HAP-1 (cell line): Measurements from ENCODE around the gene GDF2.
A peak's percentile ranks its signal among the peaks of the same experiment; 100 is the strongest.

ENCODE experiments used
- DNase-seq, 2 experiments: peaks; one replicate each; pipeline ENCODE4 v3.0.0-alpha.2; 2016 to 2020; ENCODE audit warnings: low spot score in 2 of 2
- H3K27me3 ChIP-seq: fragments of 250-450 bp; sonication (Bioruptor Pico); 2 replicates; pipeline ENCODE4 v1.5.1; 2020; ENCODE audit warnings: low read depth, mild to moderate bottlenecking, moderate library complexity
- H3K36me3 ChIP-seq: fragments of 250-450 bp; sonication (Bioruptor Pico); replicated peaks from 2 replicates; pipeline ENCODE4 v1.5.1; 2020; ENCODE audit warnings: mild to moderate bottlenecking
- H3K4me1 ChIP-seq: fragments of 250-450 bp; sonication (Bioruptor Pico); 2 replicates; pipeline ENCODE4 v1.5.1; 2020; ENCODE audit warnings: mild to moderate bottlenecking
- H3K4me3 ChIP-seq: fragments of 250-450 bp; sonication (Bioruptor Pico); 2 replicates; pipeline ENCODE4 v1.5.1; 2020; ENCODE audit warnings: mild to moderate bottlenecking, moderate library complexity
- H3K9me3 ChIP-seq: fragments of 250-450 bp; sonication (Bioruptor Pico); 2 replicates; pipeline ENCODE4 v1.5.1; 2020; ENCODE audit warnings: mild to moderate bottlenecking, moderate library complexity
- in situ Hi-C: fragments of 300-500 bp; cut with MboI; formaldehyde crosslinking; loops from 3 replicates; pipeline ENCODE4 v1.14.3; 2020; ENCODE audit warnings: low sequenced_read_pairs, inconsistent platforms, mixed read lengths

The GDF2 gene

GRCh38 chr10:47310090-47310505, 12.2 kb upstream of the GDF2 start:
- DNase-seq: no peak
- no peaks in the 10 kb centered on the region for H3K9me3 ChIP-seq
- in situ Hi-C loops: no loop called here
- H3K36me3 ChIP-seq: no peaks in the 10 kb centered on the region
- no peaks in the 10 kb centered on the region for H3K27me3 ChIP-seq
- no peak overlapping the region for H3K4me3 ChIP-seq
- no peaks in the 10 kb centered on the region for H3K4me1 ChIP-seq

- Histone ChIP-seq H3K4me1 (no peaks in the 10 kb centered on the region), H3K27me3 (no peaks in the 10 kb centered on the region), H3K9me3 (no peaks in the 10 kb centered on the region), H3K36me3 (no peaks in the 10 kb centered on the region), H3K4me3 (no peak overlapping the region)
- in situ Hi-C loops: no loop called here
- no peak for DNase-seq
Measured at GRCh38 chr10:47311193-47311931, 10.9 kb upstream of the GDF2 start.

- in situ Hi-C loops: no loop called here
- H3K36me3 ChIP-seq: no peaks in the 10 kb centered on the region
Measured at GRCh38 chr10:47311932-47312662, 10.2 kb upstream of the GDF2 start.

GRCh38 chr10:47312663-47312995, 9.6 kb upstream of the GDF2 start:
- H3K36me3 ChIP-seq: no peaks in the 10 kb centered on the region
- no peaks in the 10 kb centered on the region for H3K4me1 ChIP-seq
- no peaks in the 10 kb centered on the region for H3K27me3 ChIP-seq
- no peaks in the 10 kb centered on the region for H3K9me3 ChIP-seq
- in situ Hi-C loops: no loop called here
- no peak for DNase-seq
- no peak overlapping the region for H3K4me3 ChIP-seq

More at GRCh38 chr10:47311932-47312662, 10.2 kb upstream of the GDF2 start:
- H3K27me3 ChIP-seq: no peaks in the 10 kb centered on the region
- H3K4me3 ChIP-seq: no peak overlapping the region
- DNase-seq: peak; percentile 36 to 84
- no peaks in the 10 kb centered on the region for H3K4me1 ChIP-seq
- H3K9me3 ChIP-seq: no peaks in the 10 kb centered on the region

- H3K27me3 ChIP-seq: no peaks in the 10 kb centered on the region
- H3K4me1 ChIP-seq: no peaks in the 10 kb centered on the region
- DNase-seq: no peak
- no peaks in the 10 kb centered on the region for H3K36me3 ChIP-seq
- in situ Hi-C loops: no loop called here
- H3K9me3 ChIP-seq: no peaks in the 10 kb centered on the region
- H3K4me3 ChIP-seq: no peak overlapping the region
Measured at GRCh38 chr10:47314416-47314970, 7.8 kb upstream of the GDF2 start.

- in situ Hi-C loops: no loop called here
- no peaks in the 10 kb centered on the region for H3K36me3 ChIP-seq
- no peaks in the 10 kb centered on the region for H3K27me3 ChIP-seq
- no peak for DNase-seq
- H3K9me3 ChIP-seq: no peaks in the 10 kb centered on the region
- H3K4me1 ChIP-seq: no peaks in the 10 kb centered on the region
- H3K4me3 ChIP-seq: no peak overlapping the region
Measured at GRCh38 chr10:47315421-47315820, 6.8 kb upstream of the GDF2 start.

- in situ Hi-C loops: no loop called here
- no peak for DNase-seq
- no peak overlapping the region for H3K4me3 ChIP-seq
- no peaks in the 10 kb centered on the region for H3K27me3 ChIP-seq
- no peaks in the 10 kb centered on the region for H3K9me3 ChIP-seq
- H3K4me1 ChIP-seq: no peaks in the 10 kb centered on the region
- no peaks in the 10 kb centered on the region for H3K36me3 ChIP-seq
Measured at GRCh38 chr10:47316131-47316530, 6.1 kb upstream of the GDF2 start.

- no peak for DNase-seq
- Histone ChIP-seq H3K4me3 (no peak overlapping the region), H3K9me3 (no peaks in the 10 kb centered on the region), H3K27me3 (no peaks in the 10 kb centered on the region), H3K4me1 (no peaks in the 10 kb centered on the region), H3K36me3 (no peaks in the 10 kb centered on the region)
- in situ Hi-C loops: no loop called here
Measured at GRCh38 chr10:47317251-47317650, 5.0 kb upstream of the GDF2 start.

- H3K27me3 ChIP-seq: no peaks in the 10 kb centered on the region
- DNase-seq: peak in 1 of 2 experiments; percentile 16
- in situ Hi-C loops: no loop called here
- H3K4me1 ChIP-seq: no peaks in the 10 kb centered on the region
- H3K36me3 ChIP-seq: no peaks in the 10 kb centered on the region
- H3K9me3 ChIP-seq: no peaks in the 10 kb centered on the region
- no peak overlapping the region for H3K4me3 ChIP-seq
Measured at GRCh38 chr10:47318706-47319105, 3.5 kb upstream of the GDF2 start.

- no peak for DNase-seq
- H3K4me1 ChIP-seq: no peaks in the 10 kb centered on the region
- in situ Hi-C loops: no loop called here
Measured at GRCh38 chr10:47319784-47320183, 2.5 kb upstream of the GDF2 start.

GRCh38 chr10:47320812-47321211, 1.4 kb upstream of the GDF2 start:
- in situ Hi-C loops: no loop called here
- H3K36me3 ChIP-seq: no peaks in the 10 kb centered on the region
- no peak for DNase-seq

More at GRCh38 chr10:47319784-47320183, 2.5 kb upstream of the GDF2 start:
- Histone ChIP-seq H3K27me3 (no peaks in the 10 kb centered on the region), H3K36me3 (no peaks in the 10 kb centered on the region), H3K4me3 (no peak overlapping the region), H3K9me3 (no peaks in the 10 kb centered on the region)

GRCh38 chr10:47321521-47322195, 596 bp upstream of the GDF2 start:
- H3K36me3 ChIP-seq: no peaks in the 10 kb centered on the region
- no peaks in the 10 kb centered on the region for H3K4me1 ChIP-seq
- H3K9me3 ChIP-seq: no peaks in the 10 kb centered on the region
- H3K27me3 ChIP-seq: no peaks in the 10 kb centered on the region
- no peak for DNase-seq
- in situ Hi-C loops: no loop called here
- no peak overlapping the region for H3K4me3 ChIP-seq

More at GRCh38 chr10:47320812-47321211, 1.4 kb upstream of the GDF2 start:
- Histone ChIP-seq H3K4me3 (no peak overlapping the region), H3K4me1 (no peaks in the 10 kb centered on the region), H3K27me3 (no peaks in the 10 kb centered on the region), H3K9me3 (no peaks in the 10 kb centered on the region)

- no peaks in the 10 kb centered on the region for H3K27me3 ChIP-seq
- H3K36me3 ChIP-seq: no peaks in the 10 kb centered on the region
- H3K4me1 ChIP-seq: no peaks in the 10 kb centered on the region
- no peaks in the 10 kb centered on the region for H3K9me3 ChIP-seq
- no peak for DNase-seq
- in situ Hi-C loops: no loop called here
- H3K4me3 ChIP-seq: no peak overlapping the region
Measured at GRCh38 chr10:47323087-47323486, 833 bp downstream of the GDF2 start.
